H9 (cell line): ENCODE results near the gene LRRC8E. TPM values are rescaled to one million over a fixed set of nuclear protein-coding genes. Genes with fewer than 3 reads are reported as not detected.

Experiments used
- DNase-seq: peaks from one replicate; pipeline ENCODE4 v3.0.0-alpha.2; 2017
- H2AFZ ChIP-seq: one replicate; pipeline ENCODE4 v1.6.1; 2013; ENCODE audit warnings: mild to moderate bottlenecking, low read length, control low read depth, moderate library complexity
- H2AK5ac ChIP-seq: 2 replicates; pipeline ENCODE4 v1.6.1; 2013; ENCODE audit warnings: low read length, control low read depth, mixed read lengths; ENCODE audit not compliant: insufficient read length
- H2BK120ac ChIP-seq: one replicate; pipeline ENCODE4 v1.6.1; 2013; ENCODE audit warnings: low read depth, mild to moderate bottlenecking, low read length, control low read depth, inconsistent platforms; ENCODE audit not compliant: poor library complexity, severe bottlenecking
- H2BK12ac ChIP-seq: 2 replicates; pipeline ENCODE4 v1.6.1; 2013; ENCODE audit warnings: low read length, control low read depth, mixed read lengths, low read depth; ENCODE audit not compliant: insufficient read length
- H2BK15ac ChIP-seq: 2 replicates; pipeline ENCODE4 v1.6.1; 2013; ENCODE audit warnings: low read depth, low read length, control low read depth
- H2BK20ac ChIP-seq: one replicate; pipeline ENCODE4 v1.6.1; 2013; ENCODE audit warnings: low read depth, mild to moderate bottlenecking, low read length, control low read depth, inconsistent platforms; ENCODE audit not compliant: poor library complexity, severe bottlenecking
- H2BK5ac ChIP-seq: 2 replicates; pipeline ENCODE4 v1.6.1; 2013; ENCODE audit warnings: low read length, control low read depth, mixed read lengths; ENCODE audit not compliant: insufficient read length
- H3K14ac ChIP-seq: 2 replicates; pipeline ENCODE4 v1.6.1; 2013; ENCODE audit warnings: low read length, control low read depth; ENCODE audit not compliant: insufficient read depth
- H3K18ac ChIP-seq: 2 replicates; pipeline ENCODE4 v1.6.1; 2013; ENCODE audit warnings: low read depth, mild to moderate bottlenecking, mixed read lengths, low read length, control low read depth; ENCODE audit not compliant: insufficient read length
- H3K23ac ChIP-seq: 2 replicates; pipeline ENCODE4 v1.6.1; 2013; ENCODE audit warnings: low read length, control low read depth, mixed read lengths, low read depth; ENCODE audit not compliant: insufficient read length
- H3K23me2 ChIP-seq: 2 replicates; pipeline ENCODE4 v1.6.1; 2013; ENCODE audit warnings: low read depth, mild to moderate bottlenecking, mixed read lengths, low read length, control low read depth; ENCODE audit not compliant: insufficient read length, poor library complexity, severe bottlenecking
- H3K27ac ChIP-seq: 2 replicates; pipeline ENCODE4 v1.5.1; 2013; ENCODE audit warnings: low read length, control low read depth, mixed read lengths, low read depth; ENCODE audit not compliant: insufficient read length
- H3K27me3 ChIP-seq: 2 replicates; pipeline ENCODE4 v1.6.1; 2013; ENCODE audit warnings: low read length, control low read depth, inconsistent platforms; ENCODE audit not compliant: insufficient read depth
- H3K4ac ChIP-seq: 2 replicates; pipeline ENCODE4 v1.6.1; 2013; ENCODE audit warnings: low read depth, mild to moderate bottlenecking, control low read depth, inconsistent platforms, low read length, moderate library complexity
- H3K4me1 ChIP-seq: 2 replicates; pipeline ENCODE4 v1.6.1; 2013; ENCODE audit warnings: low read length, control low read depth, inconsistent platforms; ENCODE audit not compliant: insufficient read depth
- H3K4me2 ChIP-seq: 2 replicates; pipeline ENCODE4 v1.6.1; 2013; ENCODE audit warnings: low read length, control low read depth, mixed read lengths; ENCODE audit not compliant: insufficient read length, insufficient read depth
- H3K56ac ChIP-seq: 2 replicates; pipeline ENCODE4 v1.6.1; 2013; ENCODE audit warnings: low read depth, mild to moderate bottlenecking, mixed read lengths, low read length, control low read depth; ENCODE audit not compliant: insufficient read length
- H3K79me1 ChIP-seq: 2 replicates; pipeline ENCODE4 v1.6.1; 2013; ENCODE audit warnings: low read depth, mild to moderate bottlenecking, moderate library complexity, low read length, control low read depth, inconsistent platforms; ENCODE audit not compliant: insufficient read depth, poor library complexity, severe bottlenecking
- H3K79me2 ChIP-seq: 2 replicates; pipeline ENCODE4 v1.6.1; 2013; ENCODE audit warnings: low read length, control low read depth, inconsistent platforms; ENCODE audit not compliant: insufficient read depth
- H3K9ac ChIP-seq: 2 replicates; pipeline ENCODE4 v1.6.1; 2013; ENCODE audit warnings: low read length, control low read depth, mixed read lengths; ENCODE audit not compliant: insufficient read length; ENCODE audit errors: extremely low read depth
- H3K9me3 ChIP-seq: one replicate; pipeline ENCODE4 v1.6.1; 2013; ENCODE audit warnings: low read depth, low read length, inconsistent platforms; ENCODE audit not compliant: control insufficient read depth
- H3T11ph ChIP-seq: one replicate; pipeline ENCODE4 v1.6.1; 2013; ENCODE audit warnings: mild to moderate bottlenecking, low read length, control low read depth, inconsistent platforms
- H4K20me1 ChIP-seq: one replicate; pipeline ENCODE4 v1.6.1; 2013; ENCODE audit not compliant: control insufficient read depth, insufficient read length, insufficient read depth
- H4K5ac ChIP-seq: 2 replicates; pipeline ENCODE4 v1.6.1; 2013; ENCODE audit warnings: low read depth, mild to moderate bottlenecking, mixed read lengths, low read length, control low read depth; ENCODE audit not compliant: insufficient read length
- H4K8ac ChIP-seq: replicated peaks from 2 replicates; pipeline ENCODE4 v1.6.1; 2013; ENCODE audit warnings: low read length, control low read depth, mixed read lengths, low read depth; ENCODE audit not compliant: insufficient read length
- H4K91ac ChIP-seq: 2 replicates; pipeline ENCODE4 v1.6.1; 2013; ENCODE audit warnings: low read depth, mild to moderate bottlenecking, moderate library complexity, mixed read lengths, low read length, control low read depth; ENCODE audit not compliant: insufficient read length
- H3K27ac Mint-ChIP-seq, 3 experiments: 2 replicates in 2 of 3; 3 replicates in 1 of 3; pipeline ENCODE4 v1.8.0; 2020 to 2021; ENCODE audit warnings: mixed read lengths in 3 of 3, mild to moderate bottlenecking in 1 of 3, moderate library complexity in 1 of 3
- H3K27me3 Mint-ChIP-seq: 2 replicates; pipeline ENCODE4 v1.8.0; 2021; ENCODE audit warnings: low read depth, mild to moderate bottlenecking, moderate library complexity, mixed read lengths
- H3K36me3 Mint-ChIP-seq, 3 experiments: 2 replicates in 2 of 3; 3 replicates in 1 of 3; pipeline ENCODE4 v1.8.0; 2020 to 2021; ENCODE audit warnings: low read depth in 3 of 3, mixed read lengths in 3 of 3; ENCODE audit not compliant: insufficient read depth in 1 of 3
- H3K4me1 Mint-ChIP-seq, 2 experiments: 2 replicates each; pipeline ENCODE4 v1.8.0; 2020; ENCODE audit warnings: mixed read lengths in 2 of 2
- H3K4me3 Mint-ChIP-seq, 2 experiments: 2 replicates in 1 of 2; 3 replicates in 1 of 2; pipeline ENCODE4 v1.8.0; 2020 to 2021; ENCODE audit warnings: mild to moderate bottlenecking in 2 of 2, mixed read lengths in 2 of 2, moderate library complexity in 1 of 2
- H3K9me3 Mint-ChIP-seq, 2 experiments: 2 replicates in 1 of 2; 3 replicates in 1 of 2; pipeline ENCODE4 v1.8.0; 2020; ENCODE audit warnings: mild to moderate bottlenecking in 2 of 2, mixed read lengths in 2 of 2, moderate library complexity in 1 of 2
- CTCF ChIP-seq: fragments of 200-600 bp; sonication (generic); conservative IDR thresholded peaks from 3 replicates; pipeline ENCODE4 v1.8.0; 2021; ENCODE audit warnings: antibody characterized with exemption, mild to moderate bottlenecking
- WGBS: extraction: QIAGEN DNeasy Blood & Tissue Kit; methylation state at CpG from one replicate; pipeline ENCODE4 v1.1.7; 2013; ENCODE audit warnings: missing lambda C conversion rate, low lambda C conversion rate, mixed read lengths; ENCODE audit not compliant: insufficient read length; ENCODE audit errors: extremely low coverage; 5-methylcytosine and 5-hydroxymethylcytosine counted together
- total RNA-seq: library from RNA; stranded (reverse); gene quantifications from 2 replicates; pipeline ENCODE4 v1.2.1, GENCODE V29; 2021

The LRRC8E gene
- total RNA-seq, 1 experiment from 2014 or later: 4.8 TPM

- Histone ChIP-seq H3T11ph (no peak overlapping the region), H3K79me1 (no peaks in the 10 kb centered on the region), H3K14ac (no peak overlapping the region), H3K23ac (no peak overlapping the region), H3K79me2 (peaks cover 6% of the 10 kb centered on the region; the same call in 1 of the 2 replicates), H3K18ac (no peak overlapping the region), H3K4ac (no peak overlapping the region), H4K8ac (no peak overlapping the region), H2BK20ac (no peak overlapping the region), H3K27me3 (no peaks in the 10 kb centered on the region), H3K4me2 (peak overlapping the region; percentile 56), H4K91ac (no peak overlapping the region), H3K9me3 (no peaks in the 10 kb centered on the region), H3K56ac (no peak overlapping the region), H2BK120ac (no peak overlapping the region), H3K9ac (peak overlapping the region; percentile 1), H4K20me1 (no peaks in the 10 kb centered on the region), H2BK5ac (no peak overlapping the region), H2BK12ac (no peak overlapping the region), H3K27ac (no peak overlapping the region), H2AK5ac (no peak overlapping the region), H4K5ac (no peak overlapping the region), H3K4me1 (0 out of 2 replicates have a peak, but pooled peaks cover 4% of the 10 kb centered on the region), H2BK15ac (no peak overlapping the region), H3K23me2 (peaks cover 19% of the 10 kb centered on the region), H2AFZ (no peak overlapping the region)
- peaks cover 3% of the 10 kb centered on the region; the same call in 1 of the 2 replicates for H3K27me3 Mint-ChIP-seq
- no CpG with 5 or more reads among the region's 20 CpGs for WGBS
- no peaks in the 10 kb centered on the region; a peak in 3 of 5 replicates for H3K9me3 Mint-ChIP-seq
- H3K36me3 Mint-ChIP-seq: peaks cover 13 to 29% (median 20%) of the 10 kb centered on the region in 3 experiments
- peak overlapping the region; percentile 83 to 90 for H3K4me3 Mint-ChIP-seq
- DNase-seq: no peak
- peaks cover 15 to 24% of the 10 kb centered on the region in 2 experiments for H3K4me1 Mint-ChIP-seq
- H3K27ac Mint-ChIP-seq: peak overlapping the region; percentile 92 to 96 (median 95); a peak in 6 of 7 replicates
- TF ChIP-seq CTCF: no peak
These were observed 14.5 kb downstream of the LRRC8E start for GRCh38 chr19:7902796-7903243.
